PC-3 (cell line): Measurements from ENCODE around the gene DYSF. TPM values are rescaled to one million over a fixed set of nuclear protein-coding genes. Genes with fewer than 3 reads are reported as not detected.

Experiments used
- ATAC-seq: fragments of 200-7000 bp; cut with Tn5 transposase; 2 replicates; pipeline ENCODE4 v1.9.1; 2020; ENCODE audit warnings: mild to moderate bottlenecking, moderate library complexity
- BruUV-seq: library from RNA; stranded (reverse); fragments of 400-500 nt; replicated peaks from 2 replicates; lab custom pipeline; 2021; lab: Mats Ljungman, UMichigan
- CTCF ChIA-PET: fragments of 300-600 bp; sonication (Branson Sonifier 250); formaldehyde crosslinking; loops from one replicate; lab custom pipeline; 2022; ENCODE audit warnings: antibody characterized with exemption; lab: Charles Lee
- POLR2A ChIA-PET: fragments of 300-600 bp; sonication (Branson Sonifier 250); formaldehyde crosslinking; loops from one replicate; lab custom pipeline; 2022; ENCODE audit warnings: antibody characterized with exemption; ENCODE audit not compliant: unreplicated experiment; lab: Charles Lee
- DNase-seq: peaks from one replicate; pipeline ENCODE4 v3.0.0-alpha.2; 2015
- H2AFZ ChIP-seq: fragments of 300-600 bp; sonication (generic); 2 replicates; pipeline ENCODE4 v1.6.0; 2016; ENCODE audit warnings: antibody characterized with exemption, low read length
- H3F3A ChIP-seq: fragments of 300-600 bp; sonication (generic); one replicate; pipeline ENCODE4 v1.6.0; 2017; ENCODE audit warnings: antibody characterized with exemption, low read length, control low read depth, mild to moderate bottlenecking; ENCODE audit not compliant: unreplicated experiment
- H3K27ac ChIP-seq: fragments of 300-600 bp; sonication (generic); 2 replicates; pipeline ENCODE4 v1.5.1; 2016; ENCODE audit warnings: mild to moderate bottlenecking, low read length
- H3K27me3 ChIP-seq: fragments of 300-600 bp; sonication (generic); 2 replicates; pipeline ENCODE4 v1.6.1; 2016; ENCODE audit warnings: low read length, mixed read lengths
- H3K36me3 ChIP-seq: fragments of 300-600 bp; sonication (generic); 2 replicates; pipeline ENCODE4 v1.6.1; 2016; ENCODE audit warnings: low read depth, mixed run types, low read length, mixed read lengths
- H3K4me1 ChIP-seq: fragments of 300-600 bp; sonication (generic); 2 replicates; pipeline ENCODE4 v1.5.1; 2016; ENCODE audit warnings: low read length; ENCODE audit not compliant: insufficient read depth
- H3K4me2 ChIP-seq: fragments of 300-600 bp; sonication (generic); 2 replicates; pipeline ENCODE4 v1.6.0; 2016; ENCODE audit warnings: low read length
- H3K4me3 ChIP-seq: fragments of 300-600 bp; sonication (generic); 2 replicates; pipeline ENCODE4 v1.5.1; 2016; ENCODE audit warnings: mild to moderate bottlenecking, low read length, mixed read lengths
- H3K79me2 ChIP-seq: fragments of 300-600 bp; sonication (generic); 2 replicates; pipeline ENCODE4 v1.6.1; 2017; ENCODE audit warnings: low read length, mixed read lengths
- H3K9ac ChIP-seq: fragments of 300-600 bp; sonication (generic); 2 replicates; pipeline ENCODE4 v1.6.0; 2016; ENCODE audit warnings: mild to moderate bottlenecking, low read length
- H3K9me2 ChIP-seq: fragments of 300-600 bp; sonication (generic); replicated peaks from 2 replicates; pipeline ENCODE4 v1.6.1; 2016; ENCODE audit warnings: mixed run types, low read length, mixed read lengths
- H3K9me3 ChIP-seq: fragments of 300-600 bp; sonication (generic); 2 replicates; pipeline ENCODE4 v1.6.1; 2016; ENCODE audit warnings: low read length, mixed read lengths
- H4K20me1 ChIP-seq: fragments of 300-600 bp; sonication (generic); 2 replicates; pipeline ENCODE4 v1.6.1; 2016; ENCODE audit warnings: low read length, mixed read lengths
- CTCF ChIP-seq: fragments of 300-600 bp; sonication (generic); conservative IDR thresholded peaks from 2 replicates; pipeline ENCODE4 v1.5.1; 2017; ENCODE audit warnings: antibody characterized with exemption, low read depth, mild to moderate bottlenecking, low read length
- EZH2 ChIP-seq: fragments of 300-600 bp; sonication (generic); IDR thresholded peaks from one replicate; pipeline ENCODE4 v1.6.1; 2017; ENCODE audit warnings: antibody characterized with exemption, mild to moderate bottlenecking, low read length; ENCODE audit not compliant: unreplicated experiment
- EZH2phosphoT487 ChIP-seq: fragments of 300-600 bp; sonication (generic); IDR thresholded peaks from 2 replicates; pipeline ENCODE4 v1.6.1; 2018; ENCODE audit warnings: mild to moderate bottlenecking, antibody characterized with exemption, low read length, borderline replicate concordance
- intact Hi-C: fragments of 100-400 bp; cut with micrococcal nuclease; formaldehyde crosslinking; loops from 2 replicates; pipeline ENCODE4 v1.9.0; 2023
- total RNA-seq: library from RNA; depleted of rRNA; stranded (reverse); fragments of >200 nt; gene quantifications from 2 replicates; pipeline ENCODE4 v1.2.3, GENCODE V29; 2014

Gene DYSF
- total RNA-seq, 1 experiment from 2014 or later, result 13.0 TPM

GRCh38 chr2:71463342-71463654 lies 9.9 kb downstream of the DYSF start:
- no peak overlapping the region for H3K4me2 ChIP-seq
- H3K27me3 ChIP-seq, result no peaks in the 10 kb centered on the region
- no peaks in the 10 kb centered on the region for H3F3A ChIP-seq
- no peaks in the 10 kb centered on the region for H3K9me3 ChIP-seq
- POLR2A ChIA-PET, result no interaction called here
- H3K4me3 ChIP-seq, result no peak overlapping the region
- H3K4me1 ChIP-seq, result peaks cover 9% of the 10 kb centered on the region
- no peak for TF ChIP-seq EZH2phosphoT487
- no peak for TF ChIP-seq CTCF
- TF ChIP-seq EZH2, result no peak
- H4K20me1 ChIP-seq, result no peaks in the 10 kb centered on the region
- no peak overlapping the region for H2AFZ ChIP-seq
- intact Hi-C loops, result no loop called here
- H3K9ac ChIP-seq, result no peak overlapping the region
- no peaks in the 10 kb centered on the region for H3K36me3 ChIP-seq
- DNase-seq (no peak), ATAC-seq (no peak)
- H3K27ac ChIP-seq, result no peak overlapping the region
- no TSS peak for BruUV-seq
- H3K9me2 ChIP-seq, result no peaks in the 10 kb centered on the region
- H3K79me2 ChIP-seq, result no peaks in the 10 kb centered on the region
- CTCF ChIA-PET, result no interaction called here

DNA sequence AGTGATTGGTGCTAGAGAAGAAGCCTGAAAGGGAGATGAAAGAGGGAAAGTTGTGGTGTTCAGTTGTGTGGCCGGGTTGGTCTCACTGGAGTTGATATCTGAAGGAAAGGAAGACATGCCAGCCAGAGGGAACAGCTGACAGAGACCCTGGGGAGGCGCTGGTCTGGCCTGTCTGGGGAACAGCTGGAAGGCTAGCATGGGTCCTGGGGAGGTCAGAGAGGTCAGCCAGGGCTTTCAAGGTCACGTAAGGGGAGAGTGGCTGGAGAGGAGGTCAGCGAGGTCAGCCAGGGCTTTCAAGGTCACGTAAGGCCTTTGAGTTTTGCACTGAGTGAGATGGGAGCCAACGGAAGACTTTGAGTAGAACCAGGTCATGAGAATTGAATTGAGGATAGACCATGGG lies 11.0 kb downstream of the DYSF start:
- Histone ChIP-seq H3K27me3 (no peaks in the 10 kb centered on the region), H3K9me3 (no peaks in the 10 kb centered on the region), H3F3A (no peaks in the 10 kb centered on the region), H4K20me1 (no peaks in the 10 kb centered on the region), H3K9me2 (no peaks in the 10 kb centered on the region), H3K79me2 (no peaks in the 10 kb centered on the region), H3K4me1 (peaks cover 5% of the 10 kb centered on the region), H3K36me3 (no peaks in the 10 kb centered on the region), H3K9ac (no peak overlapping the region), H3K4me2 (no peak overlapping the region), H3K27ac (no peak overlapping the region), H2AFZ (no peak overlapping the region), H3K4me3 (no peak overlapping the region)
- ChIA-PET CTCF (no interaction called here), POLR2A (no interaction called here)
- no peak for DNase-seq
- intact Hi-C loops, result no loop called here
- ATAC-seq, result no peak
- TF ChIP-seq EZH2, result no peak
- no peak for TF ChIP-seq CTCF
- TF ChIP-seq EZH2phosphoT487, result no peak
- BruUV-seq, result no TSS peak

- CTCF ChIA-PET, result no interaction called here
- intact Hi-C loops, result no loop called here
- ATAC-seq, result no peak
These were observed 12.0 kb downstream of the DYSF start for GRCh38 chr2:71465356-71465755.

More at GRCh38 chr2:71465356-71465755, 12.0 kb downstream of the DYSF start:
- H3K9me2 ChIP-seq, result no peaks in the 10 kb centered on the region
- H3K27ac ChIP-seq, result no peak overlapping the region
- H3K79me2 ChIP-seq, result no peaks in the 10 kb centered on the region
- H3K9ac ChIP-seq, result no peak overlapping the region
- no peak overlapping the region for H2AFZ ChIP-seq
- no peak for TF ChIP-seq CTCF
- TF ChIP-seq EZH2, result no peak
- no peak for TF ChIP-seq EZH2phosphoT487
- POLR2A ChIA-PET, result no interaction called here
- no peak overlapping the region for H3K4me3 ChIP-seq
- H4K20me1 ChIP-seq, result no peaks in the 10 kb centered on the region
- peaks cover 5% of the 10 kb centered on the region for H3K4me1 ChIP-seq
- no TSS peak for BruUV-seq
- H3K9me3 ChIP-seq, result no peaks in the 10 kb centered on the region
- no peak for DNase-seq
- no peaks in the 10 kb centered on the region for H3F3A ChIP-seq
- no peak overlapping the region for H3K4me2 ChIP-seq
- no peaks in the 10 kb centered on the region for H3K36me3 ChIP-seq
- no peaks in the 10 kb centered on the region for H3K27me3 ChIP-seq
